Measurements from ENCODE around the gene DNAH14. TPM values are rescaled to one million over a fixed set of nuclear protein-coding genes. Genes with fewer than 3 reads are reported as not detected.
"Not testable (repeated sequence)": the region's sequence is repeated elsewhere in the genome, so short reads cannot be mapped to it uniquely, and the experiment has no call there.

The DNAH14 gene
- total RNA-seq, 1 donor from 2014 or later: 14.4 TPM

GRCh38 chr1:225304996-225305395 is 375.5 kb downstream of the DNAH14 start:
- H3K27ac ChIP-seq: no peak overlapping the region
- H3K4me1 ChIP-seq: no peaks in the 10 kb centered on the region
- intact Hi-C loops (cut with DNase I): no loop called here
- no peak for TF ChIP-seq CTCF (IDR thresholded peaks at IDR 0.05)
- no peaks in the 10 kb centered on the region for H3K27me3 ChIP-seq (ENCODE audit: low read depth)
- DNase-seq: no peak
- no peak for ATAC-seq
- no peaks in the 10 kb centered on the region for H3K9me3 ChIP-seq
- H3K4me3 ChIP-seq: no peak overlapping the region
- no peaks in the 10 kb centered on the region for H3K36me3 ChIP-seq

GRCh38 chr1:225310544-225310943 is 381.1 kb downstream of the DNAH14 start:
- H3K36me3 ChIP-seq; ATAC-seq; intact Hi-C loops (cut with DNase I): not testable (repeated sequence)

GRCh38 chr1:225318706-225319575 is 389.5 kb downstream of the DNAH14 start:
- no peak for DNase-seq
- TF ChIP-seq CTCF (IDR thresholded peaks at IDR 0.05): peak; percentile 63
- Histone ChIP-seq H3K36me3 (no peaks in the 10 kb centered on the region), H3K4me1 (no peaks in the 10 kb centered on the region), H3K9me3 (no peaks in the 10 kb centered on the region), H3K27me3 (ENCODE audit: low read depth) (peaks cover 5% of the 10 kb centered on the region), H3K27ac (no peak overlapping the region), H3K4me3 (no peak overlapping the region)
- intact Hi-C loops (cut with DNase I): no loop called here
- peak; percentile 79 to 83 for ATAC-seq

More at GRCh38 chr1:225310544-225310943, 381.1 kb downstream of the DNAH14 start:
- H3K27me3 ChIP-seq (ENCODE audit: low read depth); H3K4me3 ChIP-seq; H3K4me1 ChIP-seq; H3K27ac ChIP-seq; H3K9me3 ChIP-seq; DNase-seq: not testable (repeated sequence)

GRCh38 chr1:225319871-225320270 is 390.4 kb downstream of the DNAH14 start:
- Histone ChIP-seq H3K27me3 (ENCODE audit: low read depth) (peaks cover 5% of the 10 kb centered on the region), H3K36me3 (no peaks in the 10 kb centered on the region), H3K4me1 (no peaks in the 10 kb centered on the region), H3K4me3 (no peak overlapping the region), H3K27ac (no peak overlapping the region), H3K9me3 (no peaks in the 10 kb centered on the region)
- intact Hi-C loops (cut with DNase I): no loop called here
- peak in 1 of 2 donors; percentile 47 for ATAC-seq
- DNase-seq: no peak
- no peak for TF ChIP-seq CTCF (IDR thresholded peaks at IDR 0.05)

GRCh38 chr1:225321784-225322183 is 392.3 kb downstream of the DNAH14 start:
- no peaks in the 10 kb centered on the region for H3K36me3 ChIP-seq
- H3K27me3 ChIP-seq (ENCODE audit: low read depth): no peaks in the 10 kb centered on the region
- H3K27ac ChIP-seq: no peak overlapping the region
- intact Hi-C loops (cut with DNase I): no loop called here
- DNase-seq: no peak
- no peak for ATAC-seq
- no peak overlapping the region for H3K4me3 ChIP-seq
- H3K4me1 ChIP-seq: no peaks in the 10 kb centered on the region
- no peak for TF ChIP-seq CTCF (IDR thresholded peaks at IDR 0.05)
- no peaks in the 10 kb centered on the region for H3K9me3 ChIP-seq

- no peak overlapping the region for H3K27ac ChIP-seq
- H3K36me3 ChIP-seq: no peaks in the 10 kb centered on the region
- H3K4me1 ChIP-seq: no peaks in the 10 kb centered on the region
- ATAC-seq (no peak), DNase-seq (no peak)
- no peaks in the 10 kb centered on the region for H3K27me3 ChIP-seq (ENCODE audit: low read depth)
- intact Hi-C loops (cut with DNase I): no loop called here
- no peak overlapping the region for H3K4me3 ChIP-seq
- TF ChIP-seq CTCF (IDR thresholded peaks at IDR 0.05): no peak
- H3K9me3 ChIP-seq: no peaks in the 10 kb centered on the region
Observed at GRCh38 chr1:225329041-225329440, 399.6 kb downstream of the DNAH14 start.

GRCh38 chr1:225329996-225330395 is 400.5 kb downstream of the DNAH14 start:
- H3K27ac ChIP-seq; H3K27me3 ChIP-seq (ENCODE audit: low read depth); ATAC-seq; intact Hi-C loops (cut with DNase I); H3K4me1 ChIP-seq; DNase-seq; H3K4me3 ChIP-seq; H3K36me3 ChIP-seq; H3K9me3 ChIP-seq: not testable (repeated sequence)
